T-helper 2 cell (primary cell): Measurements from ENCODE around the gene BABAM2.
"Not testable (repeated sequence)": the region's sequence is repeated elsewhere in the genome, so short reads cannot be mapped to it uniquely, and the experiment has no call there.

Source experiments
- DNase-seq, 5 experiments: peaks; one replicate each; pipeline versions ENCODE4 v3.0.0 to v3.0.0-alpha.2; 2012 to 2022

BABAM2 gene

DNA sequence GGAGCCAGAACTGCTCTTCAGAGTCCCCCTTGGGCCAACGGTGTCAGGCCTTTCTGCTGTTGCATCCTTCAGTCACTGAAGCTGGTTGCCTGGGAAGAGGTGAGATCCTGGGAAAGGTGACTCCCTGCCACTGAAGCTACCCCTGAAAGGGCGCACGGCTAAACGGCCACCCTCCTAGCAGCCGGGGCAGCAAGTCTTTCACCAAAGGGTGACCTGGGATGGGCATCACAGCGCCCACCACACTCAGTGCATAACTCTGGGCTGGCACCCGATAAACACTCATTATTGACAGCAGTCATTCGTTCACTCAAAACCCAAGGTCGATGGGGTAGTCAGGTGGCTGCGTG lies 475.6 kb downstream of the BABAM2 start:
- DNase-seq: no peak

DNA sequence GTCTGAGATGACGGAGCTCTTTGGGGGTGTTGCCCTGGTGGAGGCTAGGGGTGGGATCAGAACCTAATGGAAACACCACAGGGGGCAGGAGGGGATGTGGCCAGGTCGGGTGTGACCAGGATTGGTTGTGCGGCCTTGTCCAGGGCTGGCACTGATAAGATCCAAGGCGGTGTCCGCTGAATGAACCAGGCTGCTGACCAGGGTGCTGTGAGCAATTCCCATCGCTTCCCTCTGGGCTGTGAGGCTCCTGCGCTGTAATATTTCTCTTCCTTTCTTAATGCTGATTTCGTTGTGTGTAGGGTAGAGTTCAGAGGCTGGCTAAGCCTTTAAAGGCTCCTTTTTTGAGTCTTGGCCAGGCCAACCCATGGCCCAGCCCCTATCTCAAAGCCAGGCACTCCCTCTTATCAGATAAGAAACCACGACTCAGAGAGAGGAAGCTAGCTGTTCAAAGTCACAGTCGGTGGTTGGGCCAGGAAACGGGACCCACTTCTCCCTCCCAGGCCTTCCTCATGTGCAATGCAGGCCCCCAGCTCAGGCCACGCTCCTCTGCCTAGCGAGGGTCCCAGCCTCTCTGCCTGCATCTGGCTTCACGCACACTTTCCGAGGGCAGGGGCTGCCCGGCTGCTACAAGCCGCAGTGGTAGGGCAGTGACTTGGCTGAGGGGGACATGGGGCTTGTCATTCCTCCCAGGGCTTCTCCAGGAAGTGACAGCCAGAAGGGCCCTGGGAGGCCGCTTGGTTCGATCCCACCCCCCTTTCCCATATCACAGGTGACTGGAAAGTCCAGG lies 476.2 kb downstream of the BABAM2 start:
- DNase-seq: peak in 4 of 5 experiments; percentile 17 to 97 (median 70)

DNA sequence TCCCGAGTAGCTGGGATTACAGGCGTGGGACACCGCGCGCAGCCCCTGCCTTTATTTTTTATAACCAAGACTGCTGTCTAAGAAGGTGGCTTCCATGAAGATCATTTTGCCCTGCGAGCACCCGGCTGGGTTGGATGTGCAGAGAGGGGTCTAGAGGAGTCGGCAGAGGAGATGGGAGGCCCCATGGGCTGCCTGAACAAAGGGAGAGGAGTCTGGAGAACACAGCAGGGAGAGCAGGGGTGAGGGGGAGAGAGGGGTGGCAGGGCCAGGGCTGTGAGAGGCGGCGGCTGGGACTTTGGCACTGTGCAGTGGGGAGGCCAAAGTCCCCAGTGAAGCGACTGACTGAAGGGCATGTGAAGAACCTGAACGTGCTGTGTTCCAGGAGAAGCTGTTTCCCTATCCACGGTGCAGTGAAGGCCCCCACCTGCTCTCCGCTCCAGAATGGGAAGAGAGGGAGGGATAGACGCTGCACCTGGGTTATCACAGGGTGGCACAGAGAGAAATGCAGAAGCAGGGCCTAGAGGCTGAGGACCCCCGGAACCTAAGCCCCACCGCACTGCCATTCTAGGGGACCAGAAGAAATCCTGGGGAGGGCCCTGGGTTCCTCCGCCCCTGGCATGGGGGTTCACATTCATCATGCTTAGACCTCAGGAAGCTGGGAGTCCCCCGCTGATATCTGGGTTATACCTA lies 477.3 kb downstream of the BABAM2 start:
- DNase-seq: no peak

DNA sequence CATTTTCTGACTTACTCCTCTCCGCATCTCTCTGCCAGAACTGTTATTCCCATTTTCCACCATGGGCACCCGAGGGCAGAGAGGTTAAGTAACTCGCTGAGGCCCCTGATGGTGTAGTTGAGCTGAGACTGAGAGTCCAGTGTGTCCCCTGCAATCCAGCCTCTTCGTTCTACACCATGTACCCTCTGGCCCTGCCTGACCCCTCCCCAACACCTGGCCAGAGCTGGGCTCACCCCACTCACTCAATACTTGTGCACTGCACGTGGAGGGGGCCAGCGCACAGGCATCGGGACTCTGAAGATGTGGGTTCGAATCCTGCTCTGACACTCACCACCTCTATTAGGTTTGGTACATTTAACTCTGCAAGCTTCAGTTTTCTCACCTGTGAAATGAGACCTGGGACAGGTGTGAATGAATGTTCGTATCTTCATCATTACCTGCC lies 477.8 kb downstream of the BABAM2 start:
- DNase-seq: no peak

DNA sequence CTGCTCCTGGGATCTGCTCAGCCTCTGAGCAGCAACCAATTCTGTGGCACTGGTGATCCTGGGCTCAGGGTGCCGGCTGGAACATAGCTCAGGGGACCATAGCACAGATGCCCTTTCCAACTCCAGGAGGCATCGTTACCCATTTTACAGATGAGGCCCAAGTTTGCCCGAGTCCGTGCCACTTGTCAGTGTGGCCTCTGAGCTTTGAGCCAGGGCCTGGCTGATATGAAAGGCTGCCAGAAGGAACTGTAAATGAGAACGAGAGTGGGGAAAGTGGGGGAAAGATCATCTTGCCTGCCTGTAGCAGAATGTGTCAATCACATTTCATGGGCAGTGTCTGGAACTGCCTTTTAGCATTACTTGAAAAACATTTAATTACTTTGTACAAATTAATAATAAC lies 478.8 kb downstream of the BABAM2 start:
- DNase-seq: no peak

DNA sequence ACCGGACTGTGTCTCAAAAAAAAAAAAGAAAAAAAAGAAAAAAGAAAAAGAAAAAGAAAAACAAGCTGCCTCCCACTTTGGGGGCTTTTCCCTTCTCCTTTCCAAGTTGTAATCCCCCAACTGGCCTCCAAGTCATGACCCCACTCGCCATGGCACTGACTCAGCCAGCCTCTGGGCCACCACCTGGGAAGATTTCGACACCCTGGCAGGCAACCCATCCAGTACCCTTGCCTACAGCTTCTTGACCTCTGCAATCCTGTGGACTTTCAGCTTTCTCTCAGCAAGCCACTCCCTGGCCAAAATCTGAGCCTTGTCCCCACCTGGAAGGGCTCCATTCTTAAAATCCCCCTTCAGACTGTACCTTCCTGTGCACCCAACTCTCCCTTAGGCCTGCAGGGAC lies 479.8 kb downstream of the BABAM2 start:
- no peak for DNase-seq

DNA sequence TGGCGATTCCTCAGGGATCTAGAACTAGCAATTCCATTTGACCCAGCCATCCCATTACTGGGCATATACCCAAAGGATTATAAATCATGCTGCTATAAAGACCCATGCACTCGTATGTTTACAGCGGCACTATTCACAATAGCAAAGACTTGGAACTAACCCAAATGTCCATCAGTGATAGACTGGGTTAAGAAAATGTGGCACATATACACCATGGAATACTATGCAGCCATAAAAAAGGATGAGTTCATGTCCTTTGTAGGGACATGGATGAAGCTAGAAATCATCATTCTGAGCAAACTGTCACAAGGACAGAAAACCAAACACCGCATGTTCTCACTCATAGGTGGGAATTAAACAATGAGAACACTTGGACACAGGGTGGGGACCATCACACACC lies 481.2 kb downstream of the BABAM2 start:
- not testable (repeated sequence) for DNase-seq

DNA sequence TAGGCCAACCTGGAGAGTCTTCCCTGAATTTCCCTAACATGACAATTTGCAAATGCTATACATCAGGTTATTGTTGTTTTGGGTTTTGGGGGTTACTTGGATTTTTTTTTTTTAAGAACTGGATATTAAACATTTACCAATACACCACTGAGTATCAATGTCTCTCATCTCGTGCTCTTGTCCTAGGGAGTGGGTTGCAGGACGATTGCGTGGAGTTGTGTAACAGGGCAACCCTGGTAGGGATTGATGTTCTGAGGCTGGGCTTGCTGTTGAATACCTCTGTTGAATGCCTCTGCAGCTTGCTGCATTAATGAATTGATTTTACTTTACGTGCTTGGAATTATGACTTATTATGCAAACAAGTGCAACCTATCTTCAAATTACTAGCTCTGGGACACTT lies 483.3 kb downstream of the BABAM2 start:
- DNase-seq: no peak

DNA sequence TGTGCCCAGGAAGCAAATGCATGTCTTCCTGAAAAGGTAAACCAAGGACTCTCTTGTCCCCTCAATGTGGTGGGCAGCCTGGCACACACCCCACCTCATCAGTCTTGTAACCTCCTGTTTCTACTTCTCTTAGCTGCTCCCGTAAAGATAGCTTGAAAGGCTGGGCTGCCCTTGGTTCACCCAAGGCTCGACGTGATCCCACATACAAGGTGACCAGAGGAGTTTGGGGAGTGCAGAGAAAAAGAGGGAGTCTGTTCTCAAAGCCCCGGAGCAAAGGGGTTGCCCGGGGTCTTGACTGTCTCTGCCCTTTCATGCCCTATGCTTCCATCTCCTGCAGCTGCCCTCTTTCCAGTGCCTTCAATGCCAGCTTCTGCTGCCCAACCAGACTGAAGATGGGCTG lies 483.8 kb downstream of the BABAM2 start:
- DNase-seq: no peak

DNA sequence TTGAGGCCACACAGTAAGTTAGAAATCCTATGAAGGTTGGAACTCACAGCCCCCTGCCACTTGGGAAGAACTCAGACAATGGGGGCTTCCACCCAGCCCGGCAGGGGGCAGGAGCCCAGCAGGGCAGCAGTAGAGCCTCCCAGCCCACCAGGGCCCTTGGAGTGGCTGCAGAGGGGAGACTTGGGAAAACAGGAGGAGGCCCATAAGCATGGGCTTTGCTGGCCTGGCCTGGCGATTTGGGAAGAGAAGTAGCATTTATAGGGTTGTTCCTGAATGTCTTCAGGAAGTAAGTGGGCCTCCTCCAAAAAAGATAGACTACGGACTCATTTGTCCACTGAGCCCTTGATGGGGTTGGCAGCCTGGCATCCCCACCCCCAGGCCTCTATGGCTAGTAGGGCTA lies 484.7 kb downstream of the BABAM2 start:
- no peak for DNase-seq

DNA sequence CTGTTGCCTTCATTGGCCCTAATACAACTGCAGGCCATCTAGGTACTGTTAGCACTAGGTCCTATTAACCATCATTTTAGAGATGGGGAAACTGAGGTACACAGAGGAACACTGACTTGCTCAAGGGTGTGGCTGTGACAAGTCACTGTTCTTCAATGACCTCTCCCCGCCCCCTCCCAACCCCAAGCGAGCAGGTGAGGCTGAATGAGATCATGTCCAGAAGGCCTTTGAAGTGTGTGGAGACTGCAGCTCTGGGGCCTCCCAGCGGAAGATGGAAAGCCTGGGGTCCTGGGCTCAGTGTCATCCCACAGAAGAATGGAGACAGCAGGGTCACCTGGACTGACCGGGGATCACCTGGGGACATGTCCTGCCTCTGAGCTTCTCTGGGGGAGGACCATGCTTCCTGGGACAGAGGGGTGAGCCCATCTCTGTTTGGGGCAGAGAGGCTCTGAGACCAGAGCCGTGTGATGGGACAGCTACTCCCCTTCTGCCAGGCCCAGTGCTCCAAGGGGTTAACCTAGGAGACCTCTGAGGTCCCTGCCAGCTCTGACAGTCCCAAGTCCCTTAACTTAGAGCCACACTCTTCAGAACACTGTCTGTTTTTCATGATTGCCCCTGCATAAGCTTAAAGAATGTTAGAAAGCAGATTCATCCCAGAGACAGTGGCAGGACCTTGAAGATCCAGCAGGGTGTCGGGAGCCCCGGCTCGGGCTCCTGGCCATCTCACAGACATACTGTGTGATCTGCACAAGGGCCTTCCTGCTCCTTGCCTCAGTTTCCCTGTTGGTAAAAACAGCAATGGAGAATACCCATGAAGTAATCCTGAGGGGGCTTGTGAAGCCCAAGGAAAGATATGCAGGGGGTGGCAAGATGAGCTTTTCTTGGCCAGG lies 485.5 kb downstream of the BABAM2 start:
- no peak for DNase-seq

DNA sequence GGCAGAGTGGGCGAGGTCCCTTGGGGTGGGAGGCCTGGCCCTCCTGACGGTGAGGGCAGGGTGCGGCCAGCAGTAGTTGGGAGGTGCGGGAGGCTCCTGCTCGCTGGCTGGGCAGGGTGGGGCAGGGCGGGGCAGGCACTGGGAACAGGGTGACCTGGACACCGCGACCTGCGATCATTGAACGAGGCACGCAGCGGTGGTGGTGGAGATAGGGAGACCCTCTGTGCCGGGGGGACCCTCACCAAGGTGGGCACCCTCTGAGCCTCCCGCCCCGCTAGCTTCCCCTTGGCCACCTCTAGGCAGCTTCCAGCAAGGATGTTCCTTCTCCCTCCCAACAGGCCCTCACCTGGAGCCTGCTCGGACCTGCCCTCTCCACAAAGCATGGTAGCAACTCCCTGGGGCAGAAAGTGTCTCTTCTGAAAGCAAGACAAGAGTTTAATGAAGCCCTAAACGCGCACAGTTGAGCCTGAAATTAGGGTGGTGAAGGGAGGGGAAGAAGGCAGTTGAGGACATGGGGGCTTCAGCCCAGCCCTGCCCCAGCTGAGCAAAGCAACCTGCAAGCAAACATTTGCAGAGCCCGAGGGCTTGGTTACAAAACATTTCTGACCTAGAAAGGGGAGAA lies 486.8 kb downstream of the BABAM2 start:
- no peak for DNase-seq

DNA sequence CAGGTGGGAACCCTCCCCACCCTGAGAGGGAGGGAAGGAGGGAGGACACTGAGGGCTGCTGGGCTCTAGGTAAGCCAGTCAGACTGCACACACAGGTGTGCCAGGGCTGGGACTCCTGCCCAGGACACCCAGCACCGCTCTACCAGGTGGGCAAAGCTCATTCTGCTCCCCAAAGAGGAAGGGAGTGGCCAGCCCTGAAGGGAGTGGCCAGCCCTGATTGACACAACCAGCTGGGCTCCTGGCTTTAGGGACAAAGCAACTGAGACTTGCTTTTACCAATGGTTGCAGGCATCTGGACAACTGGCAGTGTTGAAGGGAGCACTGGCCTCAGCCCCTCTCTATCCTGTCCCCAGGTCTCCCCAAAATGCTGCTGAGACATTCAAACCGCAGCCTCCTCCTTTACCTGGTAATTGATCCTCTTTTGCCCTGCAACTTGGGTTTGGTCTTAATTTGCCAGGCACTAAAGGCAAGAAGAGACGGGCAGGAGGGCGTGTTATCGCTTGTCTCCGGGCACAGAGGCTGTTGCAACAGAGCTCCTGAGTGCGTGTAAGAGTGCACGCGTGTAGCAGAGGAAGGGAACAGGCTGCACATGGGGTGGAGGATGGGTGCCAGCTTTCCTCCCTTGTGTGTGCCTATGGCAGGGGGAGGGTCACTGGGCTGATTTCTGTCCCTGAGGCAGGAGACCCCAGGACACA lies 487.6 kb downstream of the BABAM2 start:
- no peak for DNase-seq

DNA sequence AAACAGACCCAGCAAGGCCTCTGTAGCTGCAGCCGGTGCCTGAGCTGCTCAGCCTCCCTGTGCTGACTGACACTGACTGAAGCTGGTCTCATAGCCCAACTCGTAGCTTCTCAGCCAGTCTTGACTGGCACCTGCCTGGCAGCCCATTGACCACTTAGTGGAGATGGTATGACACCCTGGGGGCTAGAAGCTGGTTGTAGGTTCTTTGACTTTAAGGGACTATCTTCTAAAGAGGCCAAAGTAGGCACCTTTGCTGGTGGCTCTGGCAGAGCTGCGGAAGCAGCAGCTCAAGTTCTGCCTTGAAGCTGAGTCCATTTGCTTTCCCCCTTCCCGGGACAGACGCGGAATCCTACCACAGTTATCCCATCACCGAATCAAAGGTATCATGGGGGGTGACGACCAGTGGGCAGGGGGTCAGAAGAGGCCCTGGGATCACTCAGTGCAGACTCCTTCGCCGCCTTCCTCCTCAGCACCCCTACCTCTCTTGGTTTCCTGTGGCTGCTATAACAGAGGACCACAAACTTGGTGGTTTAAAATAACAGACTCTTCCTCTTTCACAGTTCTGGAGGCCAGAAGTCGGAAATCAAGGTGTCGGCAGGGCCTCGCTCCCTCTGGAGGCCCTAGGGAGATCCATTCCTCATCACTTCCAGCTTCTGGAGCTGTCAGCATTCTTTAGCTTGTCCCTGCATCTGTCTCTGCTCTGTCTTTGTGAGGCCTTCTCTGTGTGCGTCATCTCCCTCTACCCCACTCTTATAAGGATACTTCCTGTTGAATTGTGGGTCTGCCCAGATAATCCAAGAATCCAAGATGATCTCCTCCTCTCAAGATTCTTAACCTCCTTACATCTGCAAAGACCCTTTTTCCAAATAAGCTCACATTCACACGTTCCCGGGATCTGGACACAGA lies 488.4 kb downstream of the BABAM2 start:
- DNase-seq: peak in 1 of 5 experiments; percentile 51

DNA sequence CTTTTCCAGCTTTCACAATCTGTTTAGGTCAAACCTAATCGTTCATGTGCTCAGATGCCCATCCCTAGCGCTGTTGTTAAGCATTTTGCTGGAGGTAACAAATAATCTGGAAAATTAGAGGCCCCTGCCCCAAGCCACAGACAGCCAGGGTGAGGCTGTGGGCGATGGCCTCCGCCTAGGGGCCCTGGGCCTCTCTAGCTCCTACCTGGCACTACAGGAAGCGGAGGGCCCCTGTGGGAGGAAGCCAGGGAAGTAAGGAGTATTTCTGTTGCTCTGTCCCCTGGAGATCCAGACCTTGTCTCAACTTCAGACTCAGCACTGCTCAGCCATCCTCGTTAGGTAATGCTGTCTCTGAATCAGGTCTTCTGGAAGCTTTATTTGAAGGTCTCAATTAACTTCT lies 489.7 kb downstream of the BABAM2 start:
- no peak for DNase-seq

DNA sequence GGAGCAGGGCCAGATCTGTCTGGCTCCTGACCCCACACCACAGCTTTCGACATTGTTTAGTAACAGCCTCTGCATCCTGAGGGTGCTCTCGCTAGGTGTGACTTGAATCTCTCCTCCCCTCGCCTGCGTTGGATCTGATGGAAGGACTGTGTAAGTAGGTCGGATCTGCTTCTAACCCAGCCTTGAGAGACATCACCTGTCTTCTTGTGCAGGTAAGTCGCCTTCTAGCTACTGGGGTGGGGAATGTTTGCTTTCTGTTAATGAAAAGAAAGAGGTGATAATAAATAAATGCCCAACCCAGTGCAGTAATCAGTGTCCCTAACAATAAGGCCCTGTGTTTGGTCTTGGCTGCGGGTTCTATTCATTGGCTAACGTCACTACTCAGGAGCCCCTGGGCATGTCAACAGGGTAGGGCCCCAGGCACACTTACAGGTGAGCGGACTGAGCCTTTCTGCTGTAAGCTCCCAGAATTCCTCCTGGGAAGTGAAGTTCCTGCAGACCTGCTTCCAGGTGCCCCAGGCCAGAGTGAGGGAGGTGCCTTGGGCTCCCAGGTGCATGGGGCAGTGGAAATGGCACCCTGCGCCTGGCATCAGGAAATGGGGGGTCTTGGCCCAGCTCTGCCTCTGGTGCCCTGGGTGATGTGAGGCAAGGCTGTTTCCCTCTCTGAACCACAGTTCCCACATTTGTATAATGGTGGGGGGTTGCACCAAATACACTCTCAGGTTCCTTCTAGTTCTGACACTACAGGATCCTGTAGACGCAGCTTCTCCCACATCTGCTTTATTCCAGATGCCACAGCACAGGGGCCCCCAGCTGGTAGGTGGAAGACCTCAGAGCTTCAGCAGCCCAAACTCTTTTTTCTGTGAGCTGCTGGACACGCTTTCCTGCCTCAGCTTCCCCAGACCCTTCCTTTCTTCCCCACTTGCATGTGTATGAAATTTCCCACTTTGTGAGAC lies 491.0 kb downstream of the BABAM2 start:
- no peak for DNase-seq

DNA sequence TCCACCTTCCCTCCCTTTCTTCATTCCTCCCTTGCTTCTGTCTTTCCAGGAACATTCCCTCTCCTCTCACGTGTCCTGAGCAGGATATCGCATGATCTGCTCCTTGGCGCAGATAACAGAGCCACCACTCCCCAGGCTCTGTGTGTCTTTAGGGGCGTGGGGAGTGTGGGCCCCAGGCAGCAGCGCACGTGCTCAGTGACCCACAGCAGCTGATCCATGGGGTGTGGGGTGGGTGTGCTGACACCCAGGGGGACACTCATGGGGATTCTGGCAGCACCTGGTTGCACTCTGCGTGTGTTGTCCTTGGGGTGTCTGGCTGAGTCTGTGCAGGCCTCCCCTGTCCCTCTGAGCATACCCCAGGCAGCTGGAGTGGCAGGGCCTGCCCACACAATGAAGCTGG lies 492.2 kb downstream of the BABAM2 start:
- no peak for DNase-seq

DNA sequence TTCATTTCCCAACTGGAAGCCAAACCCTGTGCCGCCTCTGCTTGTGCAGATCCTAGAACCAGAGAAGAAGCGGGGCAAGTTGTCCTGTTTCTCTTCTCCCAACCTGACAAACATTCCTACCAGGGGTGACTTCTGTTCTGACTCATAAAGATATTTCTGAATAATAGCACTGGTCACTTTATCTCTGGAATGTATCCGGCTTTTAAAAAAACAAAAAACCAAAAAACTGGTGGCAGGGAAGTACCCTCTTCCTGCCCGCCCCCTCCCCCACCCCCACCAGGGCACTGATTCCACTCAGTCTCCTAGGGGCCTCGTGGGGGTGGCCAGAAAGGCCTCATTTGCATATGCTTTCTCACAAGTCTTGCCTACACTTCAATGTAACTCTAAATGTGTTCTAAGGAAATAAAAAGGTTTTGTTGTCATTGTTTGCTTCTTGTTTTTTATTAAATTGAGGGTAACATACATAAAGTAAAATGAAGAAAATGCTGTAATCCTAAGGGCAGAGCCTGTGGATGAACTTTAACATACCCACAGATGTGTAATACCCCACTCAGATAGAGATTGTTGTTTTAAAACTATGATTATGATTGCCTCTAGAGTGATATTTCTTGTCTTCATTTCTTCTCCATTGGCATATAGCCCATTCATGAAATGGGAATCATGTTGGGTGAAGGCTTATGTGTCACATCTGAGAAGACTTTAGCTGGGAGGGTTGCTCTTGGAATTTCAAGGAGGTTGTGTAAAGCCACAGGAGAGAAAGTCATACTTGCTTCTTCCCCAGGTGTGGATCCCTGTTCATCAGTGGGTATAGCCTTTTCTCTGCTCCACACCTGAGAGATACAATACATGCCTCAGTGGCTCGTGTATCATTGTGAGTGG lies 496.8 kb downstream of the BABAM2 start:
- no peak for DNase-seq
